WTC11 (cell line): ENCODE results near the gene CDKN3.

Experiments
- CTCF ChIP-seq: fragments of 200-600 bp; IDR thresholded peaks from 2 replicates; pipeline ENCODE4 v1.8.0; 2022; ENCODE audit warnings: antibody characterized with exemption
- E2F4 ChIP-seq: sonication (generic); formaldehyde crosslinking; IDR thresholded peaks from 2 replicates; pipeline ENCODE4 v1.8.1; 2022; ENCODE audit warnings: low read depth, mild to moderate bottlenecking, moderate library complexity, missing genetic modification reagents, borderline replicate concordance
- ELF4 ChIP-seq: sonication (generic); formaldehyde crosslinking; IDR thresholded peaks from 2 replicates; pipeline ENCODE4 v1.8.1; 2022; ENCODE audit warnings: low read depth, mild to moderate bottlenecking, moderate library complexity, missing genetic modification reagents
- FOXK1 ChIP-seq: sonication (generic); formaldehyde crosslinking; IDR thresholded peaks from 2 replicates; pipeline ENCODE4 v1.8.0; 2022; ENCODE audit warnings: mild to moderate bottlenecking, moderate library complexity, missing genetic modification reagents
- GABPB1 ChIP-seq: sonication (generic); formaldehyde crosslinking; IDR thresholded peaks from 2 replicates; pipeline ENCODE4 v1.8.1; 2023; ENCODE audit warnings: mild to moderate bottlenecking, missing genetic modification reagents
- MAX ChIP-seq: sonication (generic); formaldehyde crosslinking; IDR thresholded peaks from 2 replicates; pipeline ENCODE4 v1.8.0; 2022; ENCODE audit warnings: mild to moderate bottlenecking, missing genetic modification reagents
- PRDM15 ChIP-seq: sonication (generic); formaldehyde crosslinking; IDR thresholded peaks from 2 replicates; pipeline ENCODE4 v1.8.0; 2022; ENCODE audit warnings: missing genetic modification reagents
- RELA ChIP-seq: sonication (generic); formaldehyde crosslinking; IDR thresholded peaks from 2 replicates; pipeline ENCODE4 v1.8.1; 2022; ENCODE audit warnings: missing genetic modification reagents, mild to moderate bottlenecking, borderline replicate concordance
- TEAD4 ChIP-seq: sonication (generic); formaldehyde crosslinking; IDR thresholded peaks from 2 replicates; pipeline ENCODE4 v1.8.0; 2022; ENCODE audit warnings: mild to moderate bottlenecking, missing genetic modification reagents
- TP53 ChIP-seq: sonication (generic); formaldehyde crosslinking; IDR thresholded peaks from 2 replicates; pipeline ENCODE4 v1.8.1; 2023; ENCODE audit warnings: mild to moderate bottlenecking, missing genetic modification reagents
- USF2 ChIP-seq: sonication (generic); formaldehyde crosslinking; IDR thresholded peaks from 2 replicates; pipeline ENCODE4 v1.8.1; 2023; ENCODE audit warnings: mild to moderate bottlenecking, missing genetic modification reagents, moderate library complexity
- ZNF263 ChIP-seq: sonication (generic); formaldehyde crosslinking; IDR thresholded peaks from 2 replicates; pipeline ENCODE4 v1.8.1; 2022; ENCODE audit warnings: low read depth, mild to moderate bottlenecking, moderate library complexity, missing genetic modification reagents

- TF ChIP-seq FOXK1 (CRISPR knock-in tag) (no peak), CTCF (no peak), PRDM15 (CRISPR knock-in tag) (no peak), MAX (CRISPR knock-in tag) (no peak), RELA (CRISPR knock-in tag) (no peak), E2F4 (CRISPR knock-in tag) (no peak), USF2 (CRISPR knock-in tag) (no peak), TP53 (no peak), TEAD4 (CRISPR knock-in tag) (no peak), GABPB1 (CRISPR knock-in tag) (no peak), ELF4 (CRISPR knock-in tag) (no peak), ZNF263 (CRISPR knock-in tag) (no peak)
Observed at GRCh38 chr14:54368291-54368690, 28.5 kb upstream of the CDKN3 start.
